Suprapubic skin (tissue), 4 donors: ENCODE results near the gene ALKBH2.

Source experiments
- CTCF ChIP-seq, 2 donors: fragments of 200-600 bp in 1 of 2; fragments of 450-650 bp in 1 of 2; sonication (generic) in 1 of 2; IDR thresholded peaks; one replicate each; pipeline ENCODE4 v1.5.1; 2016 to 2019; ENCODE audit warnings: antibody characterized with exemption in 2 of 2, mild to moderate bottlenecking in 1 of 2, moderate library complexity in 1 of 2
- EP300 ChIP-seq: sonication (generic); formaldehyde crosslinking; IDR thresholded peaks from one replicate; pipeline ENCODE4 v1.6.1; 2017; ENCODE audit warnings: antibody characterized with exemption
- POLR2A ChIP-seq, 2 donors: fragments of 450-650 bp; IDR thresholded peaks; one replicate each; pipeline ENCODE4 v1.6.1; 2017; ENCODE audit warnings: antibody characterized with exemption in 2 of 2, mild to moderate bottlenecking in 2 of 2, moderate library complexity in 2 of 2
- POLR2AphosphoS5 ChIP-seq, 3 donors: sonication (generic); formaldehyde crosslinking; IDR thresholded peaks; one replicate each; pipeline ENCODE4 v1.6.1; 2017; ENCODE audit warnings: antibody characterized with exemption in 3 of 3

DNA sequence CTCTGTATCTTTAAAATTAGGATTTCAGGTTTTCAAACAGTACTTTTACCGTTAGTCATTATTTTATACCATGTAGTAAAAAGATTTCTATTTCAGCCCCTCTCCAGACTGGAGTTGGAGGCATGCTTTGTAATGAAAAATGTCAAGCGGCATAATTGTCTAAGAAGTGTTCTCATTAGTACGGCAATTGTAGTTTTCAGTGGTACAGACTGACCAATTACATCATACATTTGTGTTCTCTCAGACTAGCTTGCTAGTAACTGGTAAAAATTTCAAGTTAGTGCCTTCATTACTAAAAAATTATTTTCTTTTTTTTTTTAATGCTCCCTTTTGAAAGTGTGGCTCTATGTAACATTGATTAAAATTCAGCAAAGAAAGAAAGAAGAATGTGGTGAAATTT lies 36.4 kb downstream of the ALKBH2 start:
- TF ChIP-seq CTCF (IDR thresholded peaks at IDR 0.05) = no peak
- no peak for TF ChIP-seq EP300
- no peak for TF ChIP-seq POLR2A (IDR thresholded peaks at IDR 0.05)
- TF ChIP-seq POLR2AphosphoS5 (IDR thresholded peaks at IDR 0.05) = no peak
